GM10266 (cell line): ENCODE data around the gene GRIN2A.

Source experiments
- DNase-seq: peaks from one replicate; pipeline ENCODE4 v3.0.0; 2012; ENCODE audit errors: extremely low spot score
- CTCF ChIP-seq: IDR thresholded peaks from 2 replicates; pipeline ENCODE4 v1.5.1; 2012; ENCODE audit warnings: mild to moderate bottlenecking, low read depth; ENCODE audit not compliant: control insufficient read depth, insufficient read depth; ENCODE audit errors: missing control alignments

The GRIN2A gene

GRCh38 chr16:9837481-9837880 is 344.7 kb downstream of the GRIN2A start:
- DNase-seq: no peak
- no peak for TF ChIP-seq CTCF

GRCh38 chr16:9836118-9836736 is 346.0 kb downstream of the GRIN2A start:
- no peak for DNase-seq
- no peak for TF ChIP-seq CTCF

GRCh38 chr16:9827062-9827752 is 355.0 kb downstream of the GRIN2A start:
- TF ChIP-seq CTCF: no peak
- DNase-seq: no peak

- no peak for TF ChIP-seq CTCF
- DNase-seq: no peak
These were observed 355.6 kb downstream of the GRIN2A start for GRCh38 chr16:9826656-9827055.

- DNase-seq: no peak
- no peak for TF ChIP-seq CTCF
These were observed 357.8 kb downstream of the GRIN2A start for GRCh38 chr16:9824200-9825068.

GRCh38 chr16:9823510-9823909 is 358.7 kb downstream of the GRIN2A start:
- no peak for DNase-seq
- TF ChIP-seq CTCF: no peak

- DNase-seq: no peak
- no peak for TF ChIP-seq CTCF
These were observed 360.3 kb downstream of the GRIN2A start for GRCh38 chr16:9821970-9822369.
